Activated naive CD4-positive, alpha-beta T cell treated with anti-CD3 and anti-CD28 coated beads, Interleukin-2, amount 10 ng/mL, durations not matched to agents 7 days and 5 days (primary cell): ENCODE data around the gene WIPF1.

ENCODE experiments used
- CTCF ChIA-PET: fragments of 350-600 bp; sonication (Branson Sonifier 250); formaldehyde crosslinking; loops from one replicate; lab custom pipeline; 2021; ENCODE audit warnings: antibody characterized with exemption; lab: Charles Lee
- DNase-seq: peaks from one replicate; pipeline ENCODE4 v3.0.0-alpha.2; 2020
- H3K27ac Mint-ChIP-seq: one replicate; pipeline ENCODE4 v1.8.0; 2021; ENCODE audit warnings: mild to moderate bottlenecking, moderate library complexity, mixed read lengths
- H3K27me3 Mint-ChIP-seq: one replicate; pipeline ENCODE4 v1.8.0; 2021; ENCODE audit warnings: mild to moderate bottlenecking, mixed read lengths
- H3K36me3 Mint-ChIP-seq: one replicate; pipeline ENCODE4 v1.8.0; 2021; ENCODE audit warnings: mixed read lengths
- H3K4me1 Mint-ChIP-seq: one replicate; pipeline ENCODE4 v1.8.0; 2021; ENCODE audit warnings: mixed read lengths
- H3K4me3 Mint-ChIP-seq: one replicate; pipeline ENCODE4 v1.8.0; 2021; ENCODE audit warnings: mild to moderate bottlenecking, moderate library complexity, mixed read lengths
- H3K9me3 Mint-ChIP-seq: one replicate; pipeline ENCODE4 v1.8.0; 2021; ENCODE audit warnings: mixed read lengths

WIPF1 gene

GRCh38 chr2:174631009-174631981, 33.7 kb upstream of the WIPF1 start:
- Mint-ChIP-seq H3K4me1 (peaks cover 71% of the 10 kb centered on the region), H3K36me3 (peaks cover 68% of the 10 kb centered on the region), H3K27me3 (no peaks in the 10 kb centered on the region), H3K4me3 (peak overlapping the region; percentile 93), H3K27ac (peak overlapping the region; percentile 98), H3K9me3 (no peaks in the 10 kb centered on the region)
- DNase-seq: no peak
- CTCF ChIA-PET: interaction anchor here (1.0 to 5.1 kb wide), 3 partner anchors 20 to 53 kb away, joined by 3 to 44 read pairs (median 20); partner anchors contain the start of gene WIPF1

GRCh38 chr2:174630107-174630506, 32.5 kb upstream of the WIPF1 start:
- Mint-ChIP-seq H3K36me3 (peaks cover 75% of the 10 kb centered on the region), H3K27me3 (no peaks in the 10 kb centered on the region), H3K4me3 (peak overlapping the region; percentile 93), H3K9me3 (no peaks in the 10 kb centered on the region), H3K4me1 (peaks cover 70% of the 10 kb centered on the region), H3K27ac (peak overlapping the region; percentile 66)
- DNase-seq: no peak
- CTCF ChIA-PET: interaction anchor here (1.0 to 1.4 kb wide), 3 partner anchors 9 to 52 kb away, joined by 3 to 4 read pairs (median 3); no protein-coding TSS in a partner anchor

GRCh38 chr2:174629506-174629905, 31.9 kb upstream of the WIPF1 start:
- peaks cover 66% of the 10 kb centered on the region for H3K4me1 Mint-ChIP-seq
- H3K36me3 Mint-ChIP-seq: peaks cover 77% of the 10 kb centered on the region
- no peaks in the 10 kb centered on the region for H3K27me3 Mint-ChIP-seq
- CTCF ChIA-PET: interaction anchor here (1.2 to 1.4 kb wide), 3 partner anchors 8 to 28 kb away, joined by 3 to 4 read pairs (median 3); no protein-coding TSS in a partner anchor
- peak overlapping the region; percentile 41 for H3K4me3 Mint-ChIP-seq
- peak overlapping the region; percentile 66 for H3K27ac Mint-ChIP-seq
- no peaks in the 10 kb centered on the region for H3K9me3 Mint-ChIP-seq
- no peak for DNase-seq

GRCh38 chr2:174628528-174629169, 31.0 kb upstream of the WIPF1 start:
- DNase-seq: no peak
- CTCF ChIA-PET: interaction anchor here (1.2 to 1.4 kb wide), 3 partner anchors 18 to 60 kb away, joined by 3 to 4 read pairs (median 3); no protein-coding TSS in a partner anchor
- Mint-ChIP-seq H3K9me3 (no peaks in the 10 kb centered on the region), H3K4me3 (no peak overlapping the region), H3K4me1 (peaks cover 74% of the 10 kb centered on the region), H3K36me3 (peaks cover 83% of the 10 kb centered on the region), H3K27me3 (no peaks in the 10 kb centered on the region), H3K27ac (no peak overlapping the region)

- Mint-ChIP-seq H3K27me3 (no peaks in the 10 kb centered on the region), H3K36me3 (peaks cover 78% of the 10 kb centered on the region), H3K4me3 (no peak overlapping the region), H3K27ac (no peak overlapping the region), H3K4me1 (peaks cover 79% of the 10 kb centered on the region), H3K9me3 (no peaks in the 10 kb centered on the region)
- CTCF ChIA-PET: no interaction called here
- DNase-seq: no peak
Observed at GRCh38 chr2:174627216-174627615, 29.6 kb upstream of the WIPF1 start.

- Mint-ChIP-seq H3K4me3 (no peak overlapping the region), H3K36me3 (peaks cover 69% of the 10 kb centered on the region), H3K4me1 (peaks cover 70% of the 10 kb centered on the region), H3K9me3 (no peaks in the 10 kb centered on the region), H3K27ac (no peak overlapping the region), H3K27me3 (no peaks in the 10 kb centered on the region)
- CTCF ChIA-PET: interaction anchor here (1.4 kb wide), 1 partner anchor 22 kb away, joined by 4 read pairs; no protein-coding TSS in a partner anchor
- no peak for DNase-seq
Observed at GRCh38 chr2:174624895-174625430, 27.4 kb upstream of the WIPF1 start.

GRCh38 chr2:174623690-174624089, 26.1 kb upstream of the WIPF1 start:
- peaks cover 72% of the 10 kb centered on the region for H3K4me1 Mint-ChIP-seq
- CTCF ChIA-PET: interaction anchor here (0.7 to 1.6 kb wide), 9 partner anchors 9 to 319 kb away, joined by 3 to 8 read pairs (median 3); no protein-coding TSS in a partner anchor
- H3K4me3 Mint-ChIP-seq: no peak overlapping the region
- H3K27ac Mint-ChIP-seq: no peak overlapping the region
- no peak for DNase-seq
- H3K27me3 Mint-ChIP-seq: no peaks in the 10 kb centered on the region
- H3K9me3 Mint-ChIP-seq: no peaks in the 10 kb centered on the region
- H3K36me3 Mint-ChIP-seq: peaks cover 64% of the 10 kb centered on the region

- CTCF ChIA-PET: interaction anchor here (1.0 to 1.6 kb wide), 8 partner anchors 9 to 160 kb away, joined by 3 to 8 read pairs (median 3); no protein-coding TSS in a partner anchor
- Mint-ChIP-seq H3K27me3 (no peaks in the 10 kb centered on the region), H3K4me1 (peaks cover 72% of the 10 kb centered on the region), H3K9me3 (no peaks in the 10 kb centered on the region), H3K36me3 (peaks cover 63% of the 10 kb centered on the region), H3K4me3 (no peak overlapping the region), H3K27ac (no peak overlapping the region)
- DNase-seq: no peak
Observed at GRCh38 chr2:174623106-174623637, 25.6 kb upstream of the WIPF1 start.

- peaks cover 73% of the 10 kb centered on the region for H3K4me1 Mint-ChIP-seq
- peaks cover 63% of the 10 kb centered on the region for H3K36me3 Mint-ChIP-seq
- H3K27me3 Mint-ChIP-seq: no peaks in the 10 kb centered on the region
- no peak overlapping the region for H3K27ac Mint-ChIP-seq
- no peak for DNase-seq
- H3K9me3 Mint-ChIP-seq: no peaks in the 10 kb centered on the region
- H3K4me3 Mint-ChIP-seq: no peak overlapping the region
- CTCF ChIA-PET: interaction anchor here (0.7 to 2.0 kb wide), 3 partner anchors 9 to 488 kb away, joined by 3 to 6 read pairs (median 4); no protein-coding TSS in a partner anchor
Observed at GRCh38 chr2:174621323-174621722, 23.7 kb upstream of the WIPF1 start.

- Mint-ChIP-seq H3K9me3 (no peaks in the 10 kb centered on the region), H3K27ac (peak overlapping the region; percentile 85), H3K4me3 (peak overlapping the region; percentile 32), H3K4me1 (peaks cover 77% of the 10 kb centered on the region), H3K36me3 (peaks cover 68% of the 10 kb centered on the region), H3K27me3 (no peaks in the 10 kb centered on the region)
- no peak for DNase-seq
- CTCF ChIA-PET: interaction anchor here (1.0 to 2.2 kb wide), 5 partner anchors 10 to 68 kb away, joined by 3 to 8 read pairs (median 5); no protein-coding TSS in a partner anchor
Observed at GRCh38 chr2:174618179-174618578, 20.6 kb upstream of the WIPF1 start.

- Mint-ChIP-seq H3K27me3 (no peaks in the 10 kb centered on the region), H3K36me3 (peaks cover 72% of the 10 kb centered on the region), H3K27ac (peak overlapping the region; percentile 85), H3K4me3 (peak overlapping the region; percentile 32), H3K9me3 (no peaks in the 10 kb centered on the region), H3K4me1 (peaks cover 80% of the 10 kb centered on the region)
- CTCF ChIA-PET: interaction anchor here (1.0 to 2.6 kb wide), 6 partner anchors 9 to 69 kb away, joined by 3 to 11 read pairs (median 6); no protein-coding TSS in a partner anchor
- DNase-seq: no peak
Observed at GRCh38 chr2:174617718-174618117, 20.1 kb upstream of the WIPF1 start.

- peaks cover 70% of the 10 kb centered on the region for H3K36me3 Mint-ChIP-seq
- H3K27ac Mint-ChIP-seq: peak overlapping the region; percentile 85
- DNase-seq: no peak
- CTCF ChIA-PET: interaction anchor here (0.8 to 2.6 kb wide), 3 partner anchors 8 to 31 kb away, joined by 4 to 11 read pairs (median 7); no protein-coding TSS in a partner anchor
- H3K9me3 Mint-ChIP-seq: no peaks in the 10 kb centered on the region
- peak overlapping the region; percentile 27 for H3K4me3 Mint-ChIP-seq
- H3K4me1 Mint-ChIP-seq: peaks cover 84% of the 10 kb centered on the region
- no peaks in the 10 kb centered on the region for H3K27me3 Mint-ChIP-seq
Observed at GRCh38 chr2:174617120-174617519, 19.5 kb upstream of the WIPF1 start.

GRCh38 chr2:174615871-174616436, 18.4 kb upstream of the WIPF1 start:
- Mint-ChIP-seq H3K4me3 (no peak overlapping the region), H3K4me1 (peaks cover 93% of the 10 kb centered on the region), H3K27me3 (no peaks in the 10 kb centered on the region), H3K9me3 (no peaks in the 10 kb centered on the region), H3K27ac (peak overlapping the region; percentile 87), H3K36me3 (peaks cover 76% of the 10 kb centered on the region)
- CTCF ChIA-PET: interaction anchor here (0.8 to 8.2 kb wide), 4 partner anchors 13 to 390 kb away, joined by 3 to 44 read pairs (median 8); no protein-coding TSS in a partner anchor
- no peak for DNase-seq
